GM12878 (cell line): ENCODE data around the gene PAQR8. TPM values are rescaled to one million over a fixed set of nuclear protein-coding genes. Genes with fewer than 3 reads are reported as not detected.

Experiments used
- BCL3 ChIP-seq: IDR thresholded peaks from 2 replicates; pipeline ENCODE4 v1.6.1; 2011; ENCODE audit warnings: borderline replicate concordance, low read depth, mild to moderate bottlenecking, moderate library complexity, low read length; ENCODE audit not compliant: insufficient read depth, poor library complexity, severe bottlenecking
- CHD1 ChIP-seq: IDR thresholded peaks from 2 replicates; pipeline ENCODE4 v1.6.1; 2012; ENCODE audit warnings: low read depth, low read length, improper control_type of control experiment
- EP300 ChIP-seq, 2 experiments: fragments of 150-350 bp in 1 of 2; IDR thresholded peaks; 2 replicates each; pipeline ENCODE4 v1.6.1; 2011 to 2012; ENCODE audit warnings: low read depth in 2 of 2, low read length in 2 of 2, borderline replicate concordance in 1 of 2, improper control_type of control experiment in 1 of 2, inconsistent platforms in 1 of 2; ENCODE audit not compliant: control insufficient read depth in 1 of 2
- IKZF2 ChIP-seq, 2 experiments: fragments of 450-650 bp; IDR thresholded peaks; 2 replicates each; pipeline ENCODE4 v1.6.1; 2017; ENCODE audit warnings: mild to moderate bottlenecking in 2 of 2, moderate library complexity in 2 of 2
- MTA2 ChIP-seq: fragments of 450-650 bp; IDR thresholded peaks from 2 replicates; pipeline ENCODE4 v1.6.1; 2016; ENCODE audit warnings: low read depth, mild to moderate bottlenecking, moderate library complexity
- MYB ChIP-seq: fragments of 150-350 bp; IDR thresholded peaks from 2 replicates; pipeline ENCODE4 v1.6.1; 2014; ENCODE audit warnings: mild to moderate bottlenecking, low read depth, low read length, borderline replicate concordance
- NFYA ChIP-seq: IDR thresholded peaks from 2 replicates; pipeline ENCODE4 v1.6.1; 2011; ENCODE audit warnings: low read depth, mild to moderate bottlenecking, low read length, improper control_type of control experiment, borderline replicate concordance
- NR2C2 ChIP-seq: IDR thresholded peaks from 2 replicates; pipeline ENCODE4 v1.6.1; 2011; ENCODE audit warnings: borderline replicate concordance, low read depth; ENCODE audit not compliant: control insufficient read depth, insufficient read length
- NRF1 ChIP-seq: conservative IDR thresholded peaks from 2 replicates; pipeline ENCODE4 v1.6.1; 2011; ENCODE audit warnings: mild to moderate bottlenecking, low read depth, low read length, improper control_type of control experiment
- PAX5 ChIP-seq: IDR thresholded peaks from 2 replicates; pipeline ENCODE4 v1.6.1; 2011; ENCODE audit warnings: low read depth, low read length, borderline replicate concordance
- PKNOX1 ChIP-seq: fragments of 450-650 bp; IDR thresholded peaks from 2 replicates; pipeline ENCODE4 v1.6.1; 2016; ENCODE audit warnings: mild to moderate bottlenecking
- RCOR1 ChIP-seq: conservative IDR thresholded peaks from 2 replicates; pipeline ENCODE4 v1.6.1; 2012; ENCODE audit warnings: low read depth, low read length, improper control_type of control experiment
- RELB ChIP-seq: fragments of 450-650 bp; IDR thresholded peaks from 2 replicates; pipeline ENCODE4 v1.6.1; 2017; ENCODE audit warnings: low read depth, mild to moderate bottlenecking, moderate library complexity
- RFX5 ChIP-seq: IDR thresholded peaks from 2 replicates; pipeline ENCODE4 v1.6.1; 2011; ENCODE audit warnings: low read depth, low read length, improper control_type of control experiment
- SKIL ChIP-seq: fragments of 450-650 bp; IDR thresholded peaks from 2 replicates; pipeline ENCODE4 v1.6.1; 2017; ENCODE audit warnings: mild to moderate bottlenecking, low read depth, inconsistent platforms; ENCODE audit not compliant: poor library complexity, severe bottlenecking
- SMARCA5 ChIP-seq: fragments of 450-650 bp; IDR thresholded peaks from 2 replicates; pipeline ENCODE4 v1.6.1; 2017; ENCODE audit warnings: mild to moderate bottlenecking
- SMC3 ChIP-seq: IDR thresholded peaks from 2 replicates; pipeline ENCODE4 v1.6.1; 2011; ENCODE audit warnings: low read length, improper control_type of control experiment, borderline replicate concordance
- SP1 ChIP-seq: IDR thresholded peaks from one replicate; pipeline ENCODE4 v1.6.1; 2011; ENCODE audit warnings: low read depth, low read length
- TARDBP ChIP-seq: IDR thresholded peaks from 2 replicates; pipeline ENCODE4 v1.6.1; 2016; ENCODE audit warnings: borderline replicate concordance
- TBL1XR1 ChIP-seq: IDR thresholded peaks from 2 replicates; pipeline ENCODE4 v1.6.1; 2012; ENCODE audit warnings: low read depth, low read length, improper control_type of control experiment
- TCF12 ChIP-seq: IDR thresholded peaks from 2 replicates; pipeline ENCODE4 v1.6.1; 2011; ENCODE audit warnings: low read depth, mild to moderate bottlenecking, low read length
- TCF3 ChIP-seq: IDR thresholded peaks from 2 replicates; pipeline ENCODE4 v1.6.1; 2012; ENCODE audit warnings: low read depth, mild to moderate bottlenecking, low read length, borderline replicate concordance; ENCODE audit not compliant: insufficient read depth
- WRNIP1 ChIP-seq: IDR thresholded peaks from 2 replicates; pipeline ENCODE4 v1.6.1; 2011; ENCODE audit warnings: low read depth, low read length, improper control_type of control experiment, borderline replicate concordance
- ZBED1 ChIP-seq: IDR thresholded peaks from 2 replicates; pipeline ENCODE4 v1.6.1; 2016; ENCODE audit warnings: borderline replicate concordance
- ZNF217 ChIP-seq: fragments of 450-650 bp; IDR thresholded peaks from 2 replicates; pipeline ENCODE4 v1.6.1; 2017; ENCODE audit warnings: antibody characterized with exemption, mild to moderate bottlenecking
- polyA plus RNA-seq, 11 experiments: library from polyadenylated mRNA; depleted of rRNA in 4 of 11; unstranded in 6 of 11; stranded (reverse) in 5 of 11; fragments of >200 nt; fragmentation: Nextera tagmentation in 4 of 11; fragmentation: Illumina TruSeq in 1 of 11; extraction: Ambion mirVana in 4 of 11; extraction: Trizol in 1 of 11; gene quantifications; 1 replicate in 1 of 11; 2 replicates in 10 of 11; pipeline versions ENCODE4 v1.2.1 to v1.2.3, GENCODE V29; 2011 to 2016; ENCODE audit warnings: inconsistent platforms in 2 of 11, missing spikeins in 2 of 11, low read depth in 1 of 11
- total RNA-seq, 4 experiments: library from RNA; depleted of rRNA in 3 of 4; stranded (reverse); fragments of >200 nt in 3 of 4; fragmentation: Illumina TruSeq in 1 of 4; extraction: Trizol in 1 of 4; gene quantifications; 2 replicates each; pipeline versions ENCODE4 v1.2.1 to v1.2.3, GENCODE V29; 2013 to 2021

Gene PAQR8
- total and polyA plus RNA-seq, 10 of the 15 experiments (the other 5 are each of a cell fraction or from before 2014, with no cell fraction given): 3.9 to 22.4 (median 14.6) TPM

- TF ChIP-seq IKZF2 (IDR thresholded peaks at IDR 0.05) (peak; percentile 91 to 93; a peak in 3 of 4 replicates), SP1 (peak; percentile 25), SMARCA5 (no peak), NR2C2 (no peak), WRNIP1 (no peak), ZBED1 (no peak), TARDBP (no peak), SMC3 (no peak), RELB (peak; percentile 67; the same call in 1 of the 2 replicates), RCOR1 (no peak), BCL3 (peak; percentile 59), TCF12 (peak; percentile 90), MYB (no peak), MTA2 (peak; percentile 98), CHD1 (no peak), PAX5 (peak; percentile 44; the same call in 1 of the 2 replicates), NFYA (no peak), RFX5 (no peak), SKIL (no peak), TBL1XR1 (peak; percentile 43; the same call in 1 of the 2 replicates), TCF3 (peak; percentile 92), NRF1 (no peak), ZNF217 (peak; percentile 47; the same call in 1 of the 2 replicates), EP300 (IDR thresholded peaks at IDR 0.05; ENCODE audit: borderline replicate concordance in 1 of 2, control insufficient read depth in 1 of 2, low read depth in 2 of 2, low read length in 2 of 2) (peak; percentile 66 to 69; a peak in 2 of 4 replicates), PKNOX1 (no peak)
These were observed 27.8 kb downstream of the PAQR8 start (continued) for GRCh38 chr6:52389626-52390360.
